Measurements from ENCODE around the gene CYP4A22. TPM values are rescaled to one million over a fixed set of nuclear protein-coding genes. Genes with fewer than 3 reads are reported as not detected.

CYP4A22 gene
- total RNA-seq, 1 donor from 2014 or later, result not detected

GRCh38 chr1:47184090-47184821 lies 47.0 kb downstream of the CYP4A22 start:
- Histone ChIP-seq H3K27ac (ENCODE audit: low read depth, low read length) (no peak overlapping the region), H3K36me3 (ENCODE audit: control insufficient read depth in 3 of 3, insufficient read depth in 3 of 3, low read length in 3 of 3) (no peaks in the 10 kb centered on the region), H3K9ac (ENCODE audit: low read depth in 1 of 3, low read length in 3 of 3) (no peak overlapping the region), H3K4me1 (ENCODE audit: control insufficient read depth in 3 of 3, insufficient read depth in 3 of 3, low read length in 3 of 3) (peaks cover 10 to 13% (median 11%) of the 10 kb centered on the region in 3 donors), H3K9me3 (ENCODE audit: control insufficient read depth in 3 of 3, low read length in 3 of 3) (no peaks in the 10 kb centered on the region), H3K4me3 (ENCODE audit: low read length in 3 of 3) (no peak overlapping the region), H3K27me3 (ENCODE audit: control insufficient read depth in 3 of 3, insufficient read depth in 3 of 3, low read length in 3 of 3) (peaks cover 9 to 29% (median 24%) of the 10 kb centered on the region in 3 donors)

GRCh38 chr1:47184822-47185677 lies 47.8 kb downstream of the CYP4A22 start:
- H3K9ac ChIP-seq (ENCODE audit: low read depth in 1 of 3, low read length in 3 of 3), result no peak overlapping the region
- H3K27me3 ChIP-seq (ENCODE audit: control insufficient read depth in 3 of 3, insufficient read depth in 3 of 3, low read length in 3 of 3), result peaks cover 9 to 27% (median 22%) of the 10 kb centered on the region in 3 donors
- peaks cover 7 to 12% (median 8%) of the 10 kb centered on the region in 3 donors for H3K4me1 ChIP-seq (ENCODE audit: control insufficient read depth in 3 of 3, insufficient read depth in 3 of 3, low read length in 3 of 3)
- H3K9me3 ChIP-seq (ENCODE audit: control insufficient read depth in 3 of 3, low read length in 3 of 3), result no peaks in the 10 kb centered on the region
- H3K36me3 ChIP-seq (ENCODE audit: control insufficient read depth in 3 of 3, insufficient read depth in 3 of 3, low read length in 3 of 3), result no peaks in the 10 kb centered on the region
- H3K4me3 ChIP-seq (ENCODE audit: low read length in 3 of 3), result no peak overlapping the region
- no peak overlapping the region for H3K27ac ChIP-seq (ENCODE audit: low read depth, low read length)

DNA sequence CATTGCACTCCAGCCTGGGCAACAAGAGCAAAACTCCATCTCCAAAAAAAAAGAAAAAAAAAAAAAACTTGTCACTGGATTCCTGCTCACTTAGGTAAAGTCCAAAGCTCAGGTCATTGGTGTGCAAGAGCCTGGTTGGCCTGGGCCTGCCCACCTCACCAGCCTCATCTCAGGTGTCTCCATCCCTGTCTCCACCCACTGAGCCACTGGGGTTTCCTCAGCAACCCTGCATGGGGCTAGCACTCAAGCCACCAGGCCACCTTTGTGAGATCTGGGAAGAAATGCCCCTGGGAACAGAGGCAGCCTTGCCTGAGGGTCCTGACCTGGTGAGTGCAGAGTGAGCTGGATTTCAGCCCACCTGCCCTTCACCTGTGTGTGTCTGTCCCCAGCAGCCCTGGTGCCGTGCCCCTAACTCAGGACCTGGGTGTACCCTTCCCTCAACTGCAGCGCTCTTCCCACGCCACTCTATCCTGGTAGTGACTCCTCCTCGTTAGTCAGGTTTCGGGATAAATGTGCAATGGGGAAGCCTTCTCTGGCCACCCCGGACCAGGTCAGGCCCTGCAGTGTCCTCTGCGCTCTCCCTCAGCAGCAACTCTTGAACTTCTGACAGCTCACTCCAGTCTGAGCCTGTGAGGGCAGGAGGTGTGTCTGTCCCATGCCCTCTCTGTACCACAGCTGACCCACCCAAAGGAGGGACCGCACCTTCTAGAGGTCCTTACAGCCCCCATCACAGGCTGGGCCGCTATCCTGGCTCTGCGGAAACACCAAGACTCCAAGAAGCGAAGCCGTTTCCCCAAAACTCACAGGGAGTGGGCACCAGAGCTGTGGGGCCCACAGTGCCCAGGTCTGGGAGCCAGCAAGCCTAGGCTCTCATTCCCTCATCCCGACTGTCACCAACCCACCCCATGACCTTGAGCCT lies 49.3 kb downstream of the CYP4A22 start:
- Histone ChIP-seq H3K9ac (ENCODE audit: low read depth in 1 of 3, low read length in 3 of 3) (no peak overlapping the region), H3K4me3 (ENCODE audit: low read length in 3 of 3) (no peak overlapping the region), H3K27me3 (ENCODE audit: control insufficient read depth in 3 of 3, insufficient read depth in 3 of 3, low read length in 3 of 3) (peaks cover 0 to 17% (median 11%) of the 10 kb centered on the region in 3 donors), H3K27ac (ENCODE audit: low read depth, low read length) (no peak overlapping the region), H3K4me1 (ENCODE audit: control insufficient read depth in 3 of 3, insufficient read depth in 3 of 3, low read length in 3 of 3) (peaks cover 14 to 21% (median 16%) of the 10 kb centered on the region in 3 donors), H3K9me3 (ENCODE audit: control insufficient read depth in 3 of 3, low read length in 3 of 3) (no peaks in the 10 kb centered on the region), H3K36me3 (ENCODE audit: control insufficient read depth in 3 of 3, insufficient read depth in 3 of 3, low read length in 3 of 3) (no peaks in the 10 kb centered on the region)

GRCh38 chr1:47187231-47187925 lies 50.1 kb downstream of the CYP4A22 start:
- Histone ChIP-seq H3K9ac (ENCODE audit: low read depth in 1 of 3, low read length in 3 of 3) (no peak overlapping the region), H3K9me3 (ENCODE audit: control insufficient read depth in 3 of 3, low read length in 3 of 3) (no peaks in the 10 kb centered on the region), H3K36me3 (ENCODE audit: control insufficient read depth in 3 of 3, insufficient read depth in 3 of 3, low read length in 3 of 3) (no peaks in the 10 kb centered on the region), H3K4me1 (ENCODE audit: control insufficient read depth in 3 of 3, insufficient read depth in 3 of 3, low read length in 3 of 3) (peaks cover 17 to 29% (median 18%) of the 10 kb centered on the region in 3 donors), H3K27me3 (ENCODE audit: control insufficient read depth in 3 of 3, insufficient read depth in 3 of 3, low read length in 3 of 3) (peaks cover 0 to 10% (median 3%) of the 10 kb centered on the region in 3 donors), H3K27ac (ENCODE audit: low read depth, low read length) (no peak overlapping the region), H3K4me3 (ENCODE audit: low read length in 3 of 3) (no peak overlapping the region)

- Histone ChIP-seq H3K9me3 (ENCODE audit: control insufficient read depth in 3 of 3, low read length in 3 of 3) (no peaks in the 10 kb centered on the region), H3K27ac (ENCODE audit: low read depth, low read length) (no peak overlapping the region), H3K27me3 (ENCODE audit: control insufficient read depth in 3 of 3, insufficient read depth in 3 of 3, low read length in 3 of 3) (peaks cover 0 to 5% (median 3%) of the 10 kb centered on the region in 3 donors), H3K4me1 (ENCODE audit: control insufficient read depth in 3 of 3, insufficient read depth in 3 of 3, low read length in 3 of 3) (peaks cover 21 to 34% (median 23%) of the 10 kb centered on the region in 3 donors), H3K4me3 (ENCODE audit: low read length in 3 of 3) (no peak overlapping the region), H3K36me3 (ENCODE audit: control insufficient read depth in 3 of 3, insufficient read depth in 3 of 3, low read length in 3 of 3) (no peaks in the 10 kb centered on the region), H3K9ac (ENCODE audit: low read depth in 1 of 3, low read length in 3 of 3) (no peak overlapping the region)
These were observed 50.6 kb downstream of the CYP4A22 start for GRCh38 chr1:47187926-47188250.

DNA sequence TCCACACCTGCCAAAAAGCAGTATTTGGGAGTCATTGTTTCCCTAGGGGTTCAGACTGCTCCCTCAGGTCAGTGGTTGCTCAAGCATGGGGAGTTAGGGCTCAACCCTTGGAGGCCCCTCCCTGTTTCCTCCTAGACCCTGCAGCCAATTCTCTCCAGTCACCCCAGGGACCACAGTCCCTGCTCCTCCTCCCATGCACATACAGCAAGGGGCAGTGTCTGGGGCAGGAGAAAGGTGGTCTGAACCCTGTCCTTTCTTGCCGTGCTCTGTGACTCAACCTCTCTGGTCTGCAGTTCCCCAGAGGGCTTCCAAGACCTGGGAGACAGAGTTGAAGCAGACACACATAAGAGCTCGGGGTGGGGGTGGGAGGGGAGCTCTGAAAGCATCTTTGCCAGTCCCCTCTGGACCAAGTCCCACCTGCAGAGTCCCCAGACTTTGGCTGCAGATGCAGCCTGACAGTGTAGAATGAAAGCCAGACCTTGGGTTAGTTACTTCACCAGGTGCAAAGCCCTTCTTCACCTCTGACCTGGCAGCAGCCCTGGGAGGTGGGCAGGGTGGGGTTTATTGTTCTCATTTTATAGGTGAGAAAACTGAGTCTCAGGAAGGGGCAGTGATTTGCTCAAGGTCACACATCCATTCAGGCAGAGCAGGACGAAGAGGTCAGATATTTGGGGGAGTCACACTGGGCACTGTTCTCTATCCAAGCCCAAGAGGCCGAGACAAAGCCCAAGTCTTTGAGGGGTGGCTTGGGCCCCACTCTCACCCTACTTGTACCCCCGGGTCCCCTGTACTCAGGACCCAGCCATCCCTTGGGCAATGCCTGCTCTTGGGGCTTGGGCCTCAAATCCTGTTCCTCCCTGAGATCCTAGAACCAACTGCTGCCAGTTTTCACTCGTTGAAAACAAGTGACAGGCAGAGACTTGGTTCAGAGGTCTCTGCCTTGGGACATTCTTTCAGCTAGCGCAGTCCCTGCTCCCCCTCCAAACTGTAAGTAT lies 51.8 kb downstream of the CYP4A22 start:
- Histone ChIP-seq H3K9ac (ENCODE audit: low read depth in 1 of 3, low read length in 3 of 3) (peak overlapping the region in 1 of 3 donors; percentile 12), H3K9me3 (ENCODE audit: control insufficient read depth in 3 of 3, low read length in 3 of 3) (no peaks in the 10 kb centered on the region), H3K4me3 (ENCODE audit: low read length in 3 of 3) (no peak overlapping the region), H3K4me1 (ENCODE audit: control insufficient read depth in 3 of 3, insufficient read depth in 3 of 3, low read length in 3 of 3) (peaks cover 24 to 38% (median 26%) of the 10 kb centered on the region in 3 donors), H3K27me3 (ENCODE audit: control insufficient read depth in 3 of 3, insufficient read depth in 3 of 3, low read length in 3 of 3) (no peaks in the 10 kb centered on the region), H3K27ac (ENCODE audit: low read depth, low read length) (peak overlapping the region; percentile 46), H3K36me3 (ENCODE audit: control insufficient read depth in 3 of 3, insufficient read depth in 3 of 3, low read length in 3 of 3) (no peaks in the 10 kb centered on the region)

GRCh38 chr1:47189844-47190508 lies 52.7 kb downstream of the CYP4A22 start, which contains the start of gene PDZK1IP1:
Gene PDZK1IP1, minus strand, starts transcription at chr1:47190036. Its CDS starts 104 bp downstream, at chr1:47189932.
- H3K9ac ChIP-seq (ENCODE audit: low read depth in 1 of 3, low read length in 3 of 3), result peak within 1 kb of the TSS; percentile 12 to 54 (median 40)
- H3K27ac ChIP-seq (ENCODE audit: low read depth, low read length), result peak within 1 kb of the TSS; percentile 46
- H3K4me1 ChIP-seq (ENCODE audit: control insufficient read depth in 3 of 3, insufficient read depth in 3 of 3, low read length in 3 of 3), result peaks cover 24 to 38% (median 26%) of the 10 kb centered on the region in 3 donors
- no peaks in the 10 kb centered on the region for H3K9me3 ChIP-seq (ENCODE audit: control insufficient read depth in 3 of 3, low read length in 3 of 3)
- H3K4me3 ChIP-seq (ENCODE audit: low read length in 3 of 3), result peak within 1 kb of the TSS in 1 of 3 donors; percentile 41
- H3K27me3 ChIP-seq (ENCODE audit: control insufficient read depth in 3 of 3, insufficient read depth in 3 of 3, low read length in 3 of 3), result no peaks in the 10 kb centered on the region
- H3K36me3 ChIP-seq (ENCODE audit: control insufficient read depth in 3 of 3, insufficient read depth in 3 of 3, low read length in 3 of 3), result no peaks in the 10 kb centered on the region

- H3K9me3 ChIP-seq (ENCODE audit: control insufficient read depth in 3 of 3, low read length in 3 of 3), result no peaks in the 10 kb centered on the region
- H3K4me3 ChIP-seq (ENCODE audit: low read length in 3 of 3), result peak overlapping the region in 1 of 3 donors; percentile 41
- H3K27me3 ChIP-seq (ENCODE audit: control insufficient read depth in 3 of 3, insufficient read depth in 3 of 3, low read length in 3 of 3), result no peaks in the 10 kb centered on the region
- peaks cover 24 to 38% (median 26%) of the 10 kb centered on the region in 3 donors for H3K4me1 ChIP-seq (ENCODE audit: control insufficient read depth in 3 of 3, insufficient read depth in 3 of 3, low read length in 3 of 3)
- H3K36me3 ChIP-seq (ENCODE audit: control insufficient read depth in 3 of 3, insufficient read depth in 3 of 3, low read length in 3 of 3), result no peaks in the 10 kb centered on the region
- no peak overlapping the region for H3K27ac ChIP-seq (ENCODE audit: low read depth, low read length)
- peak overlapping the region; percentile 6 to 54 (median 40) for H3K9ac ChIP-seq (ENCODE audit: low read depth in 1 of 3, low read length in 3 of 3)
These were observed 53.2 kb downstream of the CYP4A22 start for GRCh38 chr1:47190509-47190855.
